Body of pancreas (tissue), 4 donors: ENCODE measurements around the gene OBP2A. TPM values are rescaled to one million over a fixed set of nuclear protein-coding genes. Genes with fewer than 3 reads are reported as not detected.

ENCODE experiments used
- ATAC-seq: fragments of 150-250 bp; one replicate; pipeline ENCODE4 v1.9.1; 2016
- DNase-seq, 4 donors: peaks; one replicate each; pipeline ENCODE4 v3.0.0-alpha.2; 2019
- H3K27ac ChIP-seq, 4 donors: fragments of 200-600 bp; sonication (generic); 1 replicate in 3 of 4; 2 replicates in 1 of 4; pipeline versions ENCODE4 v1.5.1 to v1.6.1; 2016 to 2019; ENCODE audit warnings: mild to moderate bottlenecking in 1 of 4, mixed read lengths in 1 of 4, moderate library complexity in 1 of 4
- H3K27me3 ChIP-seq, 2 donors: fragments of 200-600 bp; sonication (generic); one replicate each; pipeline ENCODE4 v1.6.0; 2016; ENCODE audit warnings: mild to moderate bottlenecking in 1 of 2
- H3K36me3 ChIP-seq, 2 donors: fragments of 200-600 bp; sonication (generic); replicated peaks in 1 of 2; 2 replicates each; pipeline ENCODE4 v1.5.1; 2016; ENCODE audit warnings: low read depth in 2 of 2; ENCODE audit not compliant: insufficient read depth in 1 of 2
- H3K4me1 ChIP-seq: fragments of 200-600 bp; sonication (generic); one replicate; pipeline ENCODE4 v1.6.0; 2016
- H3K4me3 ChIP-seq, 2 donors: fragments of 200-600 bp; sonication (generic); 1 replicate in 1 of 2; 2 replicates in 1 of 2; pipeline ENCODE4 v1.5.1; 2016 to 2019
- H3K9me3 ChIP-seq, 3 donors: fragments of 200-600 bp; sonication (generic); 1 replicate in 2 of 3; 2 replicates in 1 of 3; pipeline ENCODE4 v1.5.1; 2016
- CTCF ChIP-seq, 7 experiments: fragments of 450-650 bp in 4 of 7; fragments of 200-600 bp in 3 of 7; sonication (generic) in 3 of 7; IDR thresholded peaks; one replicate each; pipeline ENCODE4 v1.5.1; 2016 to 2019; ENCODE audit warnings: antibody characterized with exemption in 7 of 7
- POLR2A ChIP-seq, 3 donors: fragments of 450-650 bp; IDR thresholded peaks; one replicate each; pipeline ENCODE4 v1.6.1; 2016; ENCODE audit warnings: antibody characterized with exemption in 3 of 3, mild to moderate bottlenecking in 2 of 3
- WGBS, 2 donors: methylation state at CpG; one replicate each; pipeline ENCODE4 v1.1.5; 2017; 5-methylcytosine and 5-hydroxymethylcytosine counted together
- intact Hi-C: fragments of 100-400 bp; cut with DNase I; formaldehyde crosslinking; loops from one replicate; pipeline ENCODE4 v1.15.1; 2023
- total RNA-seq, 2 donors: library from RNA; depleted of rRNA; stranded (reverse); fragments of >200 nt; gene quantifications; one replicate each; pipeline ENCODE4 v1.1.0, GENCODE V29; 2016

The OBP2A gene
- total RNA-seq, 2 donors from 2014 or later: not detected

GRCh38 chr9:135504262-135505243 lies 41.4 kb upstream of the OBP2A start:
- peaks cover 21% of the 10 kb centered on the region for H3K4me1 ChIP-seq
- H3K27me3 ChIP-seq: no peaks in the 10 kb centered on the region
- intact Hi-C loops: no loop called here
- H3K4me3 ChIP-seq: no peak overlapping the region
- no peak overlapping the region for H3K27ac ChIP-seq
- peak; percentile 65 to 75 (median 68) for DNase-seq
- TF ChIP-seq POLR2A (IDR thresholded peaks at IDR 0.05) (no peak), CTCF (IDR thresholded peaks at IDR 0.05) (peak; percentile 44 to 68 (median 54))
- WGBS, 2 donors: 60 to 63% methylated on average over 9 to 21 of the region's 21 CpGs
- no peaks in the 10 kb centered on the region for H3K9me3 ChIP-seq
- ATAC-seq: no peak
- peaks cover 7 to 10% of the 10 kb centered on the region in 2 donors for H3K36me3 ChIP-seq

DNA sequence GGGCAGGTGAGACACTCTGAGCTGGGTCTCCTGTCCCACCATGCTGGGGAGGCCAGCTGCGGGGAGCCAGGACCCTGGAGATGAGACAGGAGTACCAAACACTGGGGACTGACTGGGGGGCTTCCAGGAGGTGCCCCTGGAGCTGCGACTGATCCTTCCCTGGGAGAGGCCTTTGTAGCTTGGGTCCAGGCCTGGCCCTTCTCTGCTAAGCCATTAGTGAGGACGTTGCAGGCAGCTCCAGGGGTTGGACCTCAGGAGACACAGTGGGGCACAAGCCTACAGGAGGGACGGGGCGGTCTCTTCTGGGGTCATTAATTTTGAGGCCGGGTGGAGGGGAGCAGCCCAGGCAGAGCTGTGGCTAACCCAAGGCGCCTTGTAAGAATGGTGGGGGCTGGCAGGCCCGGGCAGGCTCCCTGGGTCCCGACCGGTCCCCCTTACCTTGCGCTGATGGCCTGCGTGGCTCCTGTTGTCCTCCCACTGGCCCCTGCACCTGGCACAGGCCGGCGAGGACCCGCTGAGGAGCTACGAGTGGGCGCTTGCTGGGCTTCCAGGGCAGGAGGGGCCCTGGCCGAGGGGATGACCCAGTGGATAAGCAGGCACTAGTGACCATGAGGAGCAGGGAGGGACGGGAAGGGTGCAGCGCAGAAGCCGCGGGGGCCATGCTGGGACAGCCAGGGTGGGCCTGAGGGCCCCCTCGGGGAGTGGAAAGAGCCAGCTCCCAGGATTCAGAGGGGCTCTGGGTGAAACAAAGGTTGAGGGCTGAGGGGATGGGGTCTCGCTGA lies 40.3 kb upstream of the OBP2A start:
- DNase-seq (peak in 1 of 4 donors; percentile 12), ATAC-seq (no peak)
- TF ChIP-seq POLR2A (IDR thresholded peaks at IDR 0.05) (no peak), CTCF (IDR thresholded peaks at IDR 0.05) (no peak)
- H3K4me1 ChIP-seq: peaks cover 16% of the 10 kb centered on the region
- no peaks in the 10 kb centered on the region for H3K9me3 ChIP-seq
- H3K27ac ChIP-seq: no peak overlapping the region
- intact Hi-C loops: no loop called here
- H3K4me3 ChIP-seq: no peak overlapping the region
- H3K36me3 ChIP-seq: peaks cover 7 to 10% of the 10 kb centered on the region in 2 donors
- no peaks in the 10 kb centered on the region for H3K27me3 ChIP-seq
- 82% methylated on average over 12 to 20 of the region's 24 CpGs for WGBS, 2 donors

GRCh38 chr9:135506327-135507103 lies 39.4 kb upstream of the OBP2A start:
- DNase-seq (peak in 2 of 4 donors; percentile 3 to 10), ATAC-seq (no peak)
- Histone ChIP-seq H3K4me1 (peaks cover 11% of the 10 kb centered on the region), H3K27me3 (no peaks in the 10 kb centered on the region), H3K4me3 (no peak overlapping the region), H3K9me3 (no peaks in the 10 kb centered on the region), H3K27ac (no peak overlapping the region), H3K36me3 (peaks cover 7 to 10% of the 10 kb centered on the region in 2 donors)
- TF ChIP-seq POLR2A (IDR thresholded peaks at IDR 0.05): no peak
- TF ChIP-seq CTCF (IDR thresholded peaks at IDR 0.05): no peak
- intact Hi-C loops: no loop called here
- 71 to 78% methylated on average over 6 to 14 of the region's 14 CpGs for WGBS, 2 donors

GRCh38 chr9:135507104-135508035 lies 38.6 kb upstream of the OBP2A start:
- whole genome bisulfite sequencing, 2 donors: 74 to 87% methylated on average over 15 to 23 of the region's 23 CpGs
- no peak overlapping the region for H3K27ac ChIP-seq
- intact Hi-C loops: no loop called here
- H3K4me1 ChIP-seq: peaks cover 2% of the 10 kb centered on the region
- no peaks in the 10 kb centered on the region for H3K9me3 ChIP-seq
- TF ChIP-seq CTCF (IDR thresholded peaks at IDR 0.05): no peak
- no peak for TF ChIP-seq POLR2A (IDR thresholded peaks at IDR 0.05)
- H3K36me3 ChIP-seq: peaks cover 7 to 10% of the 10 kb centered on the region in 2 donors
- DNase-seq (peak in 3 of 4 donors; percentile 2 to 6 (median 3)), ATAC-seq (no peak)
- no peak overlapping the region for H3K4me3 ChIP-seq
- H3K27me3 ChIP-seq: no peaks in the 10 kb centered on the region
